D721Med (cell line): Measurements from ENCODE around the gene TCIRG1.
A peak's percentile ranks its signal among the peaks of the same experiment; 100 is the strongest.

Source experiments
- DNase-seq: peaks from one replicate; pipeline ENCODE4 v3.0.0; 2011; ENCODE audit warnings: low spot score; ENCODE audit not compliant: insufficient read length
- FAIRE-seq: peaks from 2 replicates; lab custom pipeline; 2011; peaks lifted over from hg19 to GRCh38; lab: Jason Lieb, UNC
- CTCF ChIP-seq: IDR thresholded peaks from 2 replicates; pipeline ENCODE4 v1.5.1; 2012; ENCODE audit warnings: mild to moderate bottlenecking, control low read depth; ENCODE audit not compliant: insufficient read depth; ENCODE audit errors: missing control alignments

The TCIRG1 gene

GRCh38 chr11:68051191-68052136, 12.6 kb downstream of the TCIRG1 start:
- TF ChIP-seq CTCF: no peak
- FAIRE-seq (no peak), DNase-seq (no peak)

- FAIRE-seq: no peak
- no peak for DNase-seq
- no peak for TF ChIP-seq CTCF
Observed at GRCh38 chr11:68052137-68052873, 13.5 kb downstream of the TCIRG1 start.

- DNase-seq (peak; percentile 7), FAIRE-seq (no peak)
- no peak for TF ChIP-seq CTCF
Observed at GRCh38 chr11:68053117-68053516, 14.3 kb downstream of the TCIRG1 start.

- DNase-seq: no peak
- no peak for TF ChIP-seq CTCF
- FAIRE-seq: no peak
Observed at GRCh38 chr11:68053981-68054812, 15.4 kb downstream of the TCIRG1 start.

GRCh38 chr11:68056317-68057285, 17.8 kb downstream of the TCIRG1 start:
- FAIRE-seq: no peak

More at GRCh38 chr11:68056317-68057285, 17.8 kb downstream of the TCIRG1 start:
- TF ChIP-seq CTCF: no peak
- DNase-seq: no peak
